Choroid plexus epithelial cell (primary cell): ENCODE results near the gene FHOD3.

Experiments used
- DNase-seq: peaks from one replicate; pipeline ENCODE4 v3.0.0-alpha.2; 2010; ENCODE audit warnings: low read depth
- H3K4me3 ChIP-seq: 2 replicates; pipeline ENCODE4 v1.5.1; 2011; ENCODE audit warnings: low read depth, mild to moderate bottlenecking, control low read depth, low read length, moderate library complexity
- TF ChIP-seq, protein P1 (sequence below): conservative IDR thresholded peaks from 2 replicates; pipeline ENCODE4 v1.5.1; 2011; ENCODE audit warnings: low read depth, mild to moderate bottlenecking, control low read depth, inconsistent platforms, low read length, moderate library complexity

Gene FHOD3

DNA sequence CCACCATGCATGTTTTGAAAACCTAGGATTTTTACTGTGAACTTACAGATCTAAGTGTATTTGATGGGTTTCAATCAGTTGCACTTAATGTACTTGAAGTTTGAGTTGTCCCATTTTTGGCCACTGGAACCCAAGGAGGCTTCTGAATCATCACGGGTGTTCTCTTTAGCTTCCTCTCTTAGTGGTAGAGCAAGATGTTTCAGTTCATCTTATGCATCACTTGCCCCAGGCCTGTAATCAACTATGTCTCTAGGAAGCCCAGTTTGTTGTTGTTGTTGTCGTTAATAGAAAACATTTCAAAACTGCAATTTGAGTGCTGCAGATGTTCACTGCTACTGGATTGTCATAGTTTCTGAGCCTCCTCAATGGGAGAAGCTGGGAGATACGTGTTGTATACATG lies 97.0 kb downstream of the FHOD3 start:
- H3K4me3 ChIP-seq: no peak overlapping the region
- DNase-seq: no peak
- TF ChIP-seq, protein P1, sequence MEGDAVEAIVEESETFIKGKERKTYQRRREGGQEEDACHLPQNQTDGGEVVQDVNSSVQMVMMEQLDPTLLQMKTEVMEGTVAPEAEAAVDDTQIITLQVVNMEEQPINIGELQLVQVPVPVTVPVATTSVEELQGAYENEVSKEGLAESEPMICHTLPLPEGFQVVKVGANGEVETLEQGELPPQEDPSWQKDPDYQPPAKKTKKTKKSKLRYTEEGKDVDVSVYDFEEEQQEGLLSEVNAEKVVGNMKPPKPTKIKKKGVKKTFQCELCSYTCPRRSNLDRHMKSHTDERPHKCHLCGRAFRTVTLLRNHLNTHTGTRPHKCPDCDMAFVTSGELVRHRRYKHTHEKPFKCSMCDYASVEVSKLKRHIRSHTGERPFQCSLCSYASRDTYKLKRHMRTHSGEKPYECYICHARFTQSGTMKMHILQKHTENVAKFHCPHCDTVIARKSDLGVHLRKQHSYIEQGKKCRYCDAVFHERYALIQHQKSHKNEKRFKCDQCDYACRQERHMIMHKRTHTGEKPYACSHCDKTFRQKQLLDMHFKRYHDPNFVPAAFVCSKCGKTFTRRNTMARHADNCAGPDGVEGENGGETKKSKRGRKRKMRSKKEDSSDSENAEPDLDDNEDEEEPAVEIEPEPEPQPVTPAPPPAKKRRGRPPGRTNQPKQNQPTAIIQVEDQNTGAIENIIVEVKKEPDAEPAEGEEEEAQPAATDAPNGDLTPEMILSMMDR: no peak

GRCh38 chr18:36396190-36396589 lies 98.7 kb downstream of the FHOD3 start:
- no peak overlapping the region for H3K4me3 ChIP-seq
- TF ChIP-seq, protein P1: no peak
- peak; percentile 15 for DNase-seq

DNA sequence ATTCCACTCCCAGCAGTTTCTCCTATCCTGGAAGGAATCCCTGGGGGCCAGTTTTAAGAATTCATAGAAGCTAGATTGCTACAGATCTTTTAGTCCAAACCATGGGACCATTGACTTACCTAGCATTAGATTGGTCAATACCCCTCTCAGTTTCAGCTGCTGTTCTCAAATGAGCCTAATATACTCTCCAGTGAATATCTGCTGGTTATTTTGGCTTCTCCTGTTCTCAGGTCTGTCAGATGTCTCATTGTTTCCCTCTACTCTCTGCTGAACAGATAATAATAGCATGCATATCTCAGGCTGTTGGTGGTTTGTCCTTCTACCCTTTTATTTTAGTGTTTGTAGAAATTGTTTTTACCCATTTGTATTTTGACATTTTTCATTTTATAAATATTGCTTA lies 99.5 kb downstream of the FHOD3 start:
- H3K4me3 ChIP-seq: no peak overlapping the region
- TF ChIP-seq, protein P1: no peak
- DNase-seq: no peak

DNA sequence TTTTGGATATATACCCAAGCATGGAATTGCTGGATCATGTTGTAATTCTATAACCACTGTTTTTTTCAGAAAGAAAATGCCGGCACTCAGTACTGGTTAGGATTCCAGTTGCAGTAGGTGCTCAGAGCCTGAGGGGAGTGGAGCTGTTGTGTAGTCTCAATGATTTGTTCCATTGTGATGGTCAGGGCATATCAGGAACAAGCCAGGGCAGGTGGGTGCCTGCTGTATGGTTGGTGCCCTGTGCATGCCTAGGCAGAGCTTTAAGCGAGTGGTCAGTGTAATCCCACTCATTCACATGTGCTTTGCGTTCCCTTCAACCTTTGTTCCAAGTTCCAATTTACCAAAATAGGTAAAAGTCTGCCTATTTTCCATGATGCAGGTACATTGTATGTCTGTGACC lies 100.9 kb downstream of the FHOD3 start:
- no peak overlapping the region for H3K4me3 ChIP-seq
- TF ChIP-seq, protein P1: no peak
- DNase-seq: no peak

DNA sequence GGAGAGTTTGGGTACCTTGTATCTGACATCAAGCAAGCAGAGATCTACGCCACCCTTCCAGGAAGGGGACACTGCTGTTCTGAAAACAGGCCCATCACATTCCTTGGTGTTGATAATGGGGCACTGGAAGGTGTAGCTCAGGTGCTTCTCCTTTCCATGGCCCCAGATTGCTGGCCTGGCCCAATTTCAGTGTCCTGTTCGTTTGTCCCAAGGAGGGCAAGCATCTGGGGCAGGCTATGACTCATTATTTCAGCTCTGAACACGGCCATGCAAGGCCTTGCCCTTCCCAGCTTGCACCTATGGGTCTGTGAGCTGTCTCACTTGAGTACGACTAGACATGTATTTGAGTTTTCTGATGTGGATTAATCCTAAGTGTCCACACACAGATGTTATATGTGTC lies 101.5 kb downstream of the FHOD3 start:
- TF ChIP-seq, protein P1: no peak
- no peak for DNase-seq
- H3K4me3 ChIP-seq: no peak overlapping the region

- no peak for DNase-seq
- H3K4me3 ChIP-seq: no peak overlapping the region
- TF ChIP-seq, protein P1: no peak
Measured at GRCh38 chr18:36401462-36401861, 103.9 kb downstream of the FHOD3 start.

DNA sequence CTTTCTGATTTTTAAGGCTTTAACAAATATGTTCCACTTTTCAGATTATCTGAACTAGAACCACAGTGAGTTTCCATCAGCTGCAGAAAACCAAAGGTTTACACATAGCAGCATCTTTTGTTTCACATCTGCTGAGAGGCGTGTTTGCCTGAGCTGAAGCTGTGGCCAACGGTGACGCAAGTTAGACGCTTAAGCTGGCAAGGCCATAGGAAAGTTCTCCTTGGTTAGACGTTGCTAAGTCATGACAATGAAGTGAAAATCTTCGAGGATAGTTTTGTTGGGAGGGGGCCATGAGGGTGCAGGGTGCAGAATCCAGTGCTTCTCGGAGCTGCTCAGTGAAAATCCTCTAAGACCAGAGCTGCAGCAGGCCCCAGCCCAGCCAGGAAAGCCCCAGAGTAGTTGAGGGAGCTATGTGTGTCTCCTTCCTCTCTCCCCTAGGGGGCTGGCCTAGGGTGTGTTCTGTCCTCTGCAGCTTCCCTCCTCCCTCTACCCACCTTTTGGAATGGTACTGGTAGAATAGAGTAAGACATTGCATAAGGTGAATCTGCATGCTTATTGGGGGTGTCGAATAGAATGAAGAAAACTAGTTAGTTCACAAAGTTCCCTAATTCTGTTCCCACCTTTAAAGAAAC lies 105.4 kb downstream of the FHOD3 start:
- TF ChIP-seq, protein P1: no peak
- DNase-seq: no peak
- H3K4me3 ChIP-seq: no peak overlapping the region
